Sigmoid colon (tissue), 7 donors: ENCODE results near the gene PPIA. TPM values are rescaled to one million over a fixed set of nuclear protein-coding genes. Genes with fewer than 3 reads are reported as not detected.
"Not testable (repeated sequence)": the region's sequence is repeated elsewhere in the genome, so short reads cannot be mapped to it uniquely, and the experiment has no call there.

Experiments used
- DNase-seq: peaks from one replicate; pipeline ENCODE4 v3.0.0-alpha.2; 2019
- H3K27ac ChIP-seq, 4 donors: fragments of 200-600 bp; sonication (generic); one replicate each; pipeline ENCODE4 v1.5.1; 2016 to 2019; ENCODE audit warnings: mild to moderate bottlenecking in 1 of 4
- H3K27me3 ChIP-seq, 3 donors: fragments of 200-600 bp; sonication (generic); one replicate each; pipeline ENCODE4 v1.5.1; 2019; ENCODE audit warnings: mild to moderate bottlenecking in 1 of 3
- H3K36me3 ChIP-seq, 4 donors: fragments of 200-600 bp; sonication (generic); one replicate each; pipeline ENCODE4 v1.5.1; 2016 to 2019
- H3K4me1 ChIP-seq, 4 donors: fragments of 200-600 bp; sonication (generic); one replicate each; pipeline ENCODE4 v1.5.1; 2017 to 2019
- H3K4me3 ChIP-seq, 4 donors: fragments of 200-600 bp; sonication (generic); one replicate each; pipeline ENCODE4 v1.5.1; 2017 to 2019; ENCODE audit warnings: mild to moderate bottlenecking in 2 of 4, moderate library complexity in 1 of 4
- H3K9me3 ChIP-seq, 4 donors: fragments of 200-600 bp in 3 of 4; sonication (generic) in 3 of 4; one replicate each; pipeline versions ENCODE4 v1.5.1 to v1.6.1; 2013 to 2019
- CTCF ChIP-seq, 4 experiments: fragments of 450-650 bp in 3 of 4; fragments of 200-600 bp in 1 of 4; IDR thresholded peaks; one replicate each; pipeline ENCODE4 v1.5.1; 2016 to 2019; ENCODE audit warnings: antibody characterized with exemption in 4 of 4, mild to moderate bottlenecking in 3 of 4, moderate library complexity in 2 of 4
- EP300 ChIP-seq, 4 donors: sonication (generic); formaldehyde crosslinking; IDR thresholded peaks; one replicate each; pipeline ENCODE4 v1.6.1; 2017; ENCODE audit warnings: antibody characterized with exemption in 4 of 4
- POLR2A ChIP-seq, 2 donors: fragments of 450-650 bp; IDR thresholded peaks; one replicate each; pipeline ENCODE4 v1.6.1; 2016; ENCODE audit warnings: antibody characterized with exemption in 2 of 2, mild to moderate bottlenecking in 2 of 2, moderate library complexity in 2 of 2
- POLR2AphosphoS5 ChIP-seq, 4 donors: sonication (generic); formaldehyde crosslinking; IDR thresholded peaks; one replicate each; pipeline ENCODE4 v1.6.1; 2017; ENCODE audit warnings: antibody characterized with exemption in 4 of 4
- WGBS, 2 donors: extraction: QIAGEN DNeasy Blood & Tissue Kit; methylation state at CpG; one replicate each; pipeline ENCODE4 v1.1.7; 2013; 5-methylcytosine and 5-hydroxymethylcytosine counted together
- intact Hi-C: fragments of 100-400 bp; cut with DNase I; formaldehyde crosslinking; loops from one replicate; pipeline ENCODE4 v1.15.1; 2023
- polyA plus RNA-seq, 3 donors: library from polyadenylated mRNA; stranded (reverse); fragments of 200-250 nt; gene quantifications; one replicate each; pipeline ENCODE4 v1.2.3, GENCODE V29; 2013
- total RNA-seq, 4 donors: library from RNA; depleted of rRNA; stranded (reverse); fragments of >200 nt; gene quantifications; one replicate each; pipeline ENCODE4 v1.1.0, GENCODE V29; 2016
- donor health status: healthy with polysubstance abuse.
- donor health status: Bipolar disorder and iron deficiency.
- donor health status: healthy.

Gene PPIA
- total and polyA plus RNA-seq, 7 donors: 1,033 to 3,915 (median 1,396) TPM

- Histone ChIP-seq H3K27me3 (no peaks in the 10 kb centered on the region), H3K9me3 (no peaks in the 10 kb centered on the region), H3K27ac (peak overlapping the region; percentile 72 to 86 (median 81)), H3K36me3 (peaks cover 17 to 33% (median 29%) of the 10 kb centered on the region in 4 donors), H3K4me3 (peak overlapping the region in 2 of 4 donors; percentile 4 to 9), H3K4me1 (peaks cover 0 to 39% (median 36%) of the 10 kb centered on the region in 4 donors)
- no peak for DNase-seq
- TF ChIP-seq CTCF (IDR thresholded peaks at IDR 0.05) (no peak), POLR2A (IDR thresholded peaks at IDR 0.05) (no peak), POLR2AphosphoS5 (IDR thresholded peaks at IDR 0.05) (no peak), EP300 (IDR thresholded peaks at IDR 0.05) (no peak)
- WGBS, 2 donors: 69 to 86% methylated on average over 8 of the region's 8 CpGs
- intact Hi-C loops: loop anchor here (2.0 kb wide), 1 partner anchor 25 kb away; no protein-coding TSS in a partner anchor
Measured at GRCh38 chr7:44769376-44769775, 27.1 kb upstream of the PPIA start.

DNA sequence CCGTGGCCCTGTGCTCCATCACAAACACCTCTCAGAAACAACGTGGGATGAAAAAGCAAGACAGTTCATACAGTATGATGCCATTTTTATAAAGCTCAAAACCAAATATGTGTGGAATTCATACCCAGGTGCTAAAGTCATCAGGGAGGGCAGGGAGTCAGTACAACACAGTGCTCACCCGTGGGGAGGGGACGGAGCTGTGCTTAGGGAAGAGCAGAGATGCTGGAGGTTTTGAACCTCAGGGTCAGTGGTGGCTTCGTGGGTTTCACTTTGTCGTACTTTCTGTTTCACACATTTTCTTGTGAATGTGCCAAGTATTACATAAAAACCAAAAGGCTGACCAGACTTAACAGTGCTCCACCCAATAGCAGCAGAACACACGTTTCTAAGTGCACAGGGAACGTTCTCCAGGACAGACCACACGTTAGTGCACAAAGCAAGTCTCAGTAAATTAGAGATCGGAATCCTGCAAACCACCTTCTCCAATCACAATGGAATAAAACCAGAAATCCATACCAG is 26.6 kb upstream of the PPIA start:
- peaks cover 12 to 28% (median 24%) of the 10 kb centered on the region in 4 donors for H3K36me3 ChIP-seq
- H3K27me3 ChIP-seq: no peaks in the 10 kb centered on the region
- intact Hi-C loops: loop anchor here (2.0 kb wide), 1 partner anchor 25 kb away; no protein-coding TSS in a partner anchor
- WGBS, 2 donors: 9 to 25% methylated on average over 10 of the region's 10 CpGs
- TF ChIP-seq POLR2AphosphoS5 (IDR thresholded peaks at IDR 0.05) (peak; percentile 11 to 59 (median 44)), EP300 (IDR thresholded peaks at IDR 0.05) (no peak)
- peak overlapping the region; percentile 72 to 86 (median 81) for H3K27ac ChIP-seq
- no peaks in the 10 kb centered on the region for H3K9me3 ChIP-seq
- peaks cover 0 to 39% (median 36%) of the 10 kb centered on the region in 4 donors for H3K4me1 ChIP-seq
- DNase-seq: no peak
- peak overlapping the region in 2 of 4 donors; percentile 4 to 9 for H3K4me3 ChIP-seq

- DNase-seq: no peak
- Histone ChIP-seq H3K9me3 (no peaks in the 10 kb centered on the region), H3K4me3 (no peak overlapping the region), H3K36me3 (peaks cover 0 to 13% (median 9%) of the 10 kb centered on the region in 4 donors), H3K4me1 (peaks cover 0 to 39% (median 36%) of the 10 kb centered on the region in 4 donors), H3K27me3 (no peaks in the 10 kb centered on the region), H3K27ac (peak overlapping the region in 1 of 4 donors; percentile 86)
- intact Hi-C loops: no loop called here
- TF ChIP-seq POLR2A (IDR thresholded peaks at IDR 0.05) (no peak), EP300 (IDR thresholded peaks at IDR 0.05) (no peak), CTCF (IDR thresholded peaks at IDR 0.05) (no peak), POLR2AphosphoS5 (IDR thresholded peaks at IDR 0.05) (no peak)
- 57 to 66% methylated on average over 3 of the region's 3 CpGs for WGBS, 2 donors
Measured at GRCh38 chr7:44771358-44771757, 25.1 kb upstream of the PPIA start.

GRCh38 chr7:44772440-44772839 is 24.0 kb upstream of the PPIA start:
- no peaks in the 10 kb centered on the region for H3K9me3 ChIP-seq
- no peak for TF ChIP-seq POLR2AphosphoS5 (IDR thresholded peaks at IDR 0.05)
- TF ChIP-seq CTCF (IDR thresholded peaks at IDR 0.05): no peak
- TF ChIP-seq EP300 (IDR thresholded peaks at IDR 0.05): no peak
- no peak for TF ChIP-seq POLR2A (IDR thresholded peaks at IDR 0.05)
- H3K4me3 ChIP-seq: no peak overlapping the region
- H3K36me3 ChIP-seq: peaks cover 0 to 2% (median 0%) of the 10 kb centered on the region in 4 donors
- DNase-seq: no peak
- H3K4me1 ChIP-seq: peaks cover 0 to 34% (median 32%) of the 10 kb centered on the region in 4 donors
- 51 to 68% methylated on average over 6 of the region's 6 CpGs for WGBS, 2 donors
- intact Hi-C loops: no loop called here
- no peak overlapping the region for H3K27ac ChIP-seq
- H3K27me3 ChIP-seq: no peaks in the 10 kb centered on the region

GRCh38 chr7:44772867-44773266 is 23.6 kb upstream of the PPIA start:
- Histone ChIP-seq H3K9me3 (no peaks in the 10 kb centered on the region), H3K27ac (no peak overlapping the region), H3K27me3 (no peaks in the 10 kb centered on the region), H3K4me3 (no peak overlapping the region), H3K4me1 (peaks cover 0 to 30% (median 28%) of the 10 kb centered on the region in 4 donors), H3K36me3 (no peaks in the 10 kb centered on the region)
- intact Hi-C loops: no loop called here
- DNase-seq: no peak
- 35 to 75% methylated on average over 10 of the region's 10 CpGs for WGBS, 2 donors
- TF ChIP-seq POLR2A (IDR thresholded peaks at IDR 0.05): no peak
- TF ChIP-seq CTCF (IDR thresholded peaks at IDR 0.05): no peak
- no peak for TF ChIP-seq EP300 (IDR thresholded peaks at IDR 0.05)
- TF ChIP-seq POLR2AphosphoS5 (IDR thresholded peaks at IDR 0.05): no peak

GRCh38 chr7:44774486-44774885 is 22.0 kb upstream of the PPIA start:
- DNase-seq, H3K27ac ChIP-seq, H3K36me3 ChIP-seq, H3K27me3 ChIP-seq, H3K4me3 ChIP-seq, intact Hi-C loops, H3K9me3 ChIP-seq: not testable (repeated sequence)
- WGBS, 2 donors: 80 to 82% methylated on average over 3 of the region's 3 CpGs
- H3K4me1 ChIP-seq: peaks cover 0 to 13% (median 12%) of the 10 kb centered on the region in 4 donors
